Measurements from ENCODE around the gene ARHGEF9.

ARHGEF9 gene

GRCh38 chrX:63613531-63614028 is 171.4 kb downstream of the ARHGEF9 start (continued):
- TF ChIP-seq, protein P1, sequence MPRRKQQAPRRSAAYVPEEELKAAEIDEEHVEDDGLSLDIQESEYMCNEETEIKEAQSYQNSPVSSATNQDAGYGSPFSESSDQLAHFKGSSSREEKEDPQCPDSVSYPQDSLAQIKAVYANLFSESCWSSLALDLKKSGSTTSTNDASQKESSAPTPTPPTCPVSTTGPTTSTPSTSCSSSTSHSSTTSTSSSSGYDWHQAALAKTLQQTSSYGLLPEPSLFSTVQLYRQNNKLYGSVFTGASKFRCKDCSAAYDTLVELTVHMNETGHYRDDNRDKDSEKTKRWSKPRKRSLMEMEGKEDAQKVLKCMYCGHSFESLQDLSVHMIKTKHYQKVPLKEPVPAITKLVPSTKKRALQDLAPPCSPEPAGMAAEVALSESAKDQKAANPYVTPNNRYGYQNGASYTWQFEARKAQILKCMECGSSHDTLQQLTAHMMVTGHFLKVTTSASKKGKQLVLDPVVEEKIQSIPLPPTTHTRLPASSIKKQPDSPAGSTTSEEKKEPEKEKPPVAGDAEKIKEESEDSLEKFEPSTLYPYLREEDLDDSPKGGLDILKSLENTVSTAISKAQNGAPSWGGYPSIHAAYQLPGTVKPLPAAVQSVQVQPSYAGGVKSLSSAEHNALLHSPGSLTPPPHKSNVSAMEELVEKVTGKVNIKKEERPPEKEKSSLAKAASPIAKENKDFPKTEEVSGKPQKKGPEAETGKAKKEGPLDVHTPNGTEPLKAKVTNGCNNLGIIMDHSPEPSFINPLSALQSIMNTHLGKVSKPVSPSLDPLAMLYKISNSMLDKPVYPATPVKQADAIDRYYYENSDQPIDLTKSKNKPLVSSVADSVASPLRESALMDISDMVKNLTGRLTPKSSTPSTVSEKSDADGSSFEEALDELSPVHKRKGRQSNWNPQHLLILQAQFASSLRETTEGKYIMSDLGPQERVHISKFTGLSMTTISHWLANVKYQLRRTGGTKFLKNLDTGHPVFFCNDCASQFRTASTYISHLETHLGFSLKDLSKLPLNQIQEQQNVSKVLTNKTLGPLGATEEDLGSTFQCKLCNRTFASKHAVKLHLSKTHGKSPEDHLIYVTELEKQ (tag by site-specific recombination; IDR thresholded peaks at IDR 0.05; ENCODE audit: borderline replicate concordance), result no peak
- TF ChIP-seq SP3 (tag by site-specific recombination; IDR thresholded peaks at IDR 0.05), result no peak
- TF ChIP-seq ZNF114 (tag by site-specific recombination; IDR thresholded peaks at IDR 0.05), result no peak
- no peak for TF ChIP-seq ZBTB44 (tag by site-specific recombination; IDR thresholded peaks at IDR 0.05)
- no peak for TF ChIP-seq SP2 (tag by site-specific recombination; IDR thresholded peaks at IDR 0.05)
- no peak for TF ChIP-seq ZFHX2 (tag by site-specific recombination; conservative IDR thresholded peaks at IDR 0.05)
- TF ChIP-seq ZNF549 (tag by site-specific recombination; IDR thresholded peaks at IDR 0.05), result no peak

- Histone ChIP-seq H3K27ac (ENCODE audit: extremely low read depth, low read depth, low read length) (no peak overlapping the region), H3K9me3 (ENCODE audit: control insufficient read depth, insufficient read depth, low read depth, low read length) (no peaks in the 10 kb centered on the region; the same call in none of the 2 replicates), H3K36me3 (ENCODE audit: control insufficient read depth in 2 of 2, insufficient read depth in 1 of 2, low read length in 2 of 2) (no peaks in the 10 kb centered on the region; a peak in 1 of 3 replicates), H3K4me1 (ENCODE audit: control insufficient read depth, insufficient read depth, low read length) (no peaks in the 10 kb centered on the region), H3K4me3 (ENCODE audit: low read depth, low read length) (no peak overlapping the region)
- TF ChIP-seq GLIS1 (tag by site-specific recombination; IDR thresholded peaks at IDR 0.05) (no peak), OSR2 (tag by site-specific recombination; IDR thresholded peaks at IDR 0.05) (no peak), ZNF214 (tag by site-specific recombination; IDR thresholded peaks at IDR 0.05; ENCODE audit: borderline replicate concordance) (no peak), ZNF16 (tag by site-specific recombination; IDR thresholded peaks at IDR 0.05; ENCODE audit: low read depth) (no peak), ZNF792 (tag by site-specific recombination; IDR thresholded peaks at IDR 0.05) (no peak)
- TF ChIP-seq, protein P2, sequence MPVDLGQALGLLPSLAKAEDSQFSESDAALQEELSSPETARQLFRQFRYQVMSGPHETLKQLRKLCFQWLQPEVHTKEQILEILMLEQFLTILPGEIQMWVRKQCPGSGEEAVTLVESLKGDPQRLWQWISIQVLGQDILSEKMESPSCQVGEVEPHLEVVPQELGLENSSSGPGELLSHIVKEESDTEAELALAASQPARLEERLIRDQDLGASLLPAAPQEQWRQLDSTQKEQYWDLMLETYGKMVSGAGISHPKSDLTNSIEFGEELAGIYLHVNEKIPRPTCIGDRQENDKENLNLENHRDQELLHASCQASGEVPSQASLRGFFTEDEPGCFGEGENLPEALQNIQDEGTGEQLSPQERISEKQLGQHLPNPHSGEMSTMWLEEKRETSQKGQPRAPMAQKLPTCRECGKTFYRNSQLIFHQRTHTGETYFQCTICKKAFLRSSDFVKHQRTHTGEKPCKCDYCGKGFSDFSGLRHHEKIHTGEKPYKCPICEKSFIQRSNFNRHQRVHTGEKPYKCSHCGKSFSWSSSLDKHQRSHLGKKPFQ (tag by site-specific recombination; IDR thresholded peaks at IDR 0.05), result no peak
- POLR2A ChIA-PET, result no interaction called here
- CTCF ChIA-PET, result interaction anchor here (0.7 kb wide), 1 partner anchor 382 kb away, joined by 4 read pairs; no protein-coding TSS in a partner anchor
Measured at GRCh38 chrX:63585936-63586335, 199.1 kb downstream of the ARHGEF9 start.
